Measurements from ENCODE around the gene SLC11A1.

GRCh38 chr2:218341381-218341780, 40.7 kb upstream of the SLC11A1 start:
- TF ChIP-seq CTCF (IDR thresholded peaks at IDR 0.05) = no peak
- TF ChIP-seq POLR2A (IDR thresholded peaks at IDR 0.05) = no peak

Data from lower leg skin (tissue), 3 donors.